HepG2 (cell line): ENCODE measurements around the gene COLGALT1. TPM values are rescaled to one million over a fixed set of nuclear protein-coding genes. Genes with fewer than 3 reads are reported as not detected.

ENCODE experiments used
- BRCA1 ChIP-seq: sonication (generic); formaldehyde crosslinking; IDR thresholded peaks from 2 replicates; pipeline ENCODE4 v1.4.0; 2020; ENCODE audit warnings: missing genetic modification reagents
- CEBPG ChIP-seq: IDR thresholded peaks from 2 replicates; pipeline ENCODE4 v1.6.1; 2016
- FOXO1 ChIP-seq: sonication (generic); formaldehyde crosslinking; IDR thresholded peaks from 2 replicates; pipeline ENCODE4 v1.4.0; 2020; ENCODE audit warnings: missing genetic modification reagents
- GPN1 ChIP-seq: sonication (generic); formaldehyde crosslinking; IDR thresholded peaks from 2 replicates; pipeline ENCODE4 v1.5.1; 2020; ENCODE audit warnings: missing genetic modification reagents, borderline replicate concordance
- HIVEP1 ChIP-seq: sonication (generic); formaldehyde crosslinking; IDR thresholded peaks from 2 replicates; pipeline ENCODE4 v1.4.0; 2020; ENCODE audit warnings: mild to moderate bottlenecking, missing genetic modification reagents
- HNRNPLL ChIP-seq: fragments of 200-400 bp; formaldehyde crosslinking; IDR thresholded peaks from 2 replicates; pipeline ENCODE4 v1.6.1; 2017; ENCODE audit warnings: mild to moderate bottlenecking, low read depth, low read length; ENCODE audit not compliant: poor library complexity, severe bottlenecking
- LCORL ChIP-seq, 2 experiments: fragments of 450-650 bp in 1 of 2; sonication (generic) in 1 of 2; formaldehyde crosslinking in 1 of 2; IDR thresholded peaks; 2 replicates each; pipeline versions ENCODE4 v1.5.0 to v1.6.1; 2017 to 2020; ENCODE audit warnings: antibody characterized with exemption in 1 of 2, missing genetic modification reagents in 1 of 2
- MED1 ChIP-seq: sonication (generic); formaldehyde crosslinking; IDR thresholded peaks from 2 replicates; pipeline ENCODE4 v1.4.0; 2020; ENCODE audit warnings: missing genetic modification reagents
- NFRKB ChIP-seq: fragments of 450-650 bp; IDR thresholded peaks from 2 replicates; pipeline ENCODE4 v1.6.1; 2017
- RFX1 ChIP-seq: fragments of 450-650 bp; IDR thresholded peaks from 2 replicates; pipeline ENCODE4 v1.6.1; 2017
- RFXANK ChIP-seq: IDR thresholded peaks from 2 replicates; pipeline ENCODE4 v1.6.1; 2016
- TCF7 ChIP-seq: sonication (generic); IDR thresholded peaks from 2 replicates; pipeline ENCODE4 v1.6.1; 2016; ENCODE audit warnings: antibody characterized with exemption, low read depth
- THAP11 ChIP-seq: IDR thresholded peaks from 2 replicates; pipeline ENCODE4 v1.6.1; 2016; ENCODE audit warnings: missing biosample characterization, missing genetic modification reagents
- ZNF143 ChIP-seq: sonication (generic); formaldehyde crosslinking; IDR thresholded peaks from 2 replicates; pipeline ENCODE4 v1.4.0; 2020; ENCODE audit warnings: missing genetic modification reagents
- ZNF20 ChIP-seq: sonication (generic); formaldehyde crosslinking; IDR thresholded peaks from 2 replicates; pipeline ENCODE4 v1.4.0; 2020; ENCODE audit warnings: mild to moderate bottlenecking, moderate library complexity, missing genetic modification reagents
- ZNF446 ChIP-seq: sonication (generic); formaldehyde crosslinking; IDR thresholded peaks from 2 replicates; pipeline ENCODE4 v1.5.0; 2020; ENCODE audit warnings: mild to moderate bottlenecking, missing genetic modification reagents
- ZNF709 ChIP-seq: sonication (generic); formaldehyde crosslinking; IDR thresholded peaks from 2 replicates; pipeline ENCODE4 v1.5.0; 2020; ENCODE audit warnings: mild to moderate bottlenecking, missing genetic modification reagents
- polyA plus RNA-seq, 8 experiments: library from polyadenylated mRNA; depleted of rRNA in 3 of 8; stranded (reverse) in 7 of 8; unstranded in 1 of 8; fragments of >200 nt; fragmentation: Illumina TruSeq in 4 of 8; extraction: Trizol in 4 of 8; gene quantifications; 2 replicates each; pipeline versions ENCODE4 v1.2.1 to v1.2.3, GENCODE V29; 2011 to 2016; ENCODE audit warnings: low read depth in 4 of 8, missing spikeins in 1 of 8, mixed read lengths in 1 of 8; ENCODE audit not compliant: insufficient read depth in 1 of 8
- total RNA-seq, 5 experiments: library from RNA; depleted of rRNA; stranded (reverse); fragments of >200 nt; fragmentation: Illumina TruSeq; extraction: Trizol; gene quantifications; 2 replicates each; pipeline ENCODE4 v1.2.3, GENCODE V29; 2016; ENCODE audit warnings: low read depth in 1 of 5
- TF ChIP-seq, protein P1 (sequence below): sonication (generic); formaldehyde crosslinking; IDR thresholded peaks from 2 replicates; pipeline ENCODE4 v1.4.0; 2020; ENCODE audit warnings: missing genetic modification reagents
- TF ChIP-seq, protein P2 (sequence below): sonication (generic); formaldehyde crosslinking; IDR thresholded peaks from 2 replicates; pipeline ENCODE4 v1.9.0; 2022; ENCODE audit warnings: missing genetic modification reagents, mild to moderate bottlenecking, borderline replicate concordance
- TF ChIP-seq, protein P3 (sequence below): sonication (generic); formaldehyde crosslinking; IDR thresholded peaks from 2 replicates; pipeline ENCODE4 v1.4.0; 2020; ENCODE audit warnings: missing genetic modification reagents

COLGALT1 gene
- total and polyA plus RNA-seq, 2 of the 13 experiments (the other 11 are each of a cell fraction or from before 2014, with no cell fraction given), result 58.0 to 211 TPM

DNA sequence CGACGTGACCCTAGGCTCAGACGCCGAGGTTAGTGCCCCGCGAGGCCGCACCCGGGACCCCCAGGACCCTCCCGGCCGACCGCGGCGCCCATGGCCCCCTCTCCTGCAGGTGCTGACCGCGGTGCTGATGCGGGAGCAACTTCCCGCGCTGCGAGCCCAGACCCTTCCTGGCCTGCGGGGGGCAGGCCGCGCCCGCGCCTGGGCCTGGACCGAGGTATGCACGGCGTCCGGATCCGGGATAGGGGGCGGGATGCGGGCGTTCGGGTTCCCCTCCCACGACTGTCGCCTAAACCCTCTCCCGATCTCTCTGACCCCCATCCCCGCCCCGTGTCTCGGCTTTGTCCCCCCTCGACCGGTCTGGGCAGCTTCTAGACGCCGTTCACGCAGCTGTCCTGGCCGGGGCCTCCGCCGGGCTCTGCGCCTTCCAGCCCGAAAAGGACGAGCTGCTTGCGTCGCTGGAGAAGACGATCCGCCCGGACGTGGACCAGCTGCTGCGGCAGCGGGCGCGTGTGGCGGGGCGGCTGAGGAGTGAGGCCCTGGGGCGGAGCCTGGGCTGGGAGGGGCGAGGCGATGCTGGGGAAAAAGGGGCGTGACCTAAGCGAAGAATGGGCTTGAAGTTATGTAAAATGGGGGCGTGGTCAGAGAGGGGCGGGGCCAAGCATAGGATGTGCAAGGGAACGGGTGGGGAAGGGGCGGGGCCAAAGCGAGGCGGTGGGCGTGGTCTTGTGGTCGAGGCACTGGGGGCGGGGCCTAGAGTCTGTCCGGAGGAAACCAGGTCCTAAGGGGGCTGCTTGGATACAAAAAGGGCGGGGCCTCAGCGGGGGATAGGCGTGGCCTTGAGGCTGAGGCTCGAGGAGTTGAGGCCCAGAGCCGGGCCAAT is 16.0 kb upstream of the COLGALT1 start (continued):
- no peak for TF ChIP-seq TCF7
- TF ChIP-seq, protein P1, sequence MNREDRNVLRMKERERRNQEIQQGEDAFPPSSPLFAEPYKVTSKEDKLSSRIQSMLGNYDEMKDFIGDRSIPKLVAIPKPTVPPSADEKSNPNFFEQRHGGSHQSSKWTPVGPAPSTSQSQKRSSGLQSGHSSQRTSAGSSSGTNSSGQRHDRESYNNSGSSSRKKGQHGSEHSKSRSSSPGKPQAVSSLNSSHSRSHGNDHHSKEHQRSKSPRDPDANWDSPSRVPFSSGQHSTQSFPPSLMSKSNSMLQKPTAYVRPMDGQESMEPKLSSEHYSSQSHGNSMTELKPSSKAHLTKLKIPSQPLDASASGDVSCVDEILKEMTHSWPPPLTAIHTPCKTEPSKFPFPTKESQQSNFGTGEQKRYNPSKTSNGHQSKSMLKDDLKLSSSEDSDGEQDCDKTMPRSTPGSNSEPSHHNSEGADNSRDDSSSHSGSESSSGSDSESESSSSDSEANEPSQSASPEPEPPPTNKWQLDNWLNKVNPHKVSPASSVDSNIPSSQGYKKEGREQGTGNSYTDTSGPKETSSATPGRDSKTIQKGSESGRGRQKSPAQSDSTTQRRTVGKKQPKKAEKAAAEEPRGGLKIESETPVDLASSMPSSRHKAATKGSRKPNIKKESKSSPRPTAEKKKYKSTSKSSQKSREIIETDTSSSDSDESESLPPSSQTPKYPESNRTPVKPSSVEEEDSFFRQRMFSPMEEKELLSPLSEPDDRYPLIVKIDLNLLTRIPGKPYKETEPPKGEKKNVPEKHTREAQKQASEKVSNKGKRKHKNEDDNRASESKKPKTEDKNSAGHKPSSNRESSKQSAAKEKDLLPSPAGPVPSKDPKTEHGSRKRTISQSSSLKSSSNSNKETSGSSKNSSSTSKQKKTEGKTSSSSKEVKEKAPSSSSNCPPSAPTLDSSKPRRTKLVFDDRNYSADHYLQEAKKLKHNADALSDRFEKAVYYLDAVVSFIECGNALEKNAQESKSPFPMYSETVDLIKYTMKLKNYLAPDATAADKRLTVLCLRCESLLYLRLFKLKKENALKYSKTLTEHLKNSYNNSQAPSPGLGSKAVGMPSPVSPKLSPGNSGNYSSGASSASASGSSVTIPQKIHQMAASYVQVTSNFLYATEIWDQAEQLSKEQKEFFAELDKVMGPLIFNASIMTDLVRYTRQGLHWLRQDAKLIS (CRISPR knock-in tag), result no peak
- TF ChIP-seq, protein P2, sequence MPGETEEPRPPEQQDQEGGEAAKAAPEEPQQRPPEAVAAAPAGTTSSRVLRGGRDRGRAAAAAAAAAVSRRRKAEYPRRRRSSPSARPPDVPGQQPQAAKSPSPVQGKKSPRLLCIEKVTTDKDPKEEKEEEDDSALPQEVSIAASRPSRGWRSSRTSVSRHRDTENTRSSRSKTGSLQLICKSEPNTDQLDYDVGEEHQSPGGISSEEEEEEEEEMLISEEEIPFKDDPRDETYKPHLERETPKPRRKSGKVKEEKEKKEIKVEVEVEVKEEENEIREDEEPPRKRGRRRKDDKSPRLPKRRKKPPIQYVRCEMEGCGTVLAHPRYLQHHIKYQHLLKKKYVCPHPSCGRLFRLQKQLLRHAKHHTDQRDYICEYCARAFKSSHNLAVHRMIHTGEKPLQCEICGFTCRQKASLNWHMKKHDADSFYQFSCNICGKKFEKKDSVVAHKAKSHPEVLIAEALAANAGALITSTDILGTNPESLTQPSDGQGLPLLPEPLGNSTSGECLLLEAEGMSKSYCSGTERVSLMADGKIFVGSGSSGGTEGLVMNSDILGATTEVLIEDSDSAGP, result peak; percentile 37; the same call in 1 of the 2 replicates
- TF ChIP-seq BRCA1 (CRISPR knock-in tag), result no peak
- 0 out of 2 replicates have a peak, but pooled peaks have one; percentile 65 for TF ChIP-seq ZNF446
- peak; percentile 70 for TF ChIP-seq HNRNPLL
- TF ChIP-seq NFRKB, result no peak
- no peak for TF ChIP-seq MED1 (CRISPR knock-in tag)
- peak; percentile 27; the same call in 1 of the 2 replicates for TF ChIP-seq THAP11 (CRISPR knock-in tag)
- no peak for TF ChIP-seq ZNF20 (CRISPR knock-in tag)
- TF ChIP-seq CEBPG (CRISPR knock-in tag), result no peak
- TF ChIP-seq, protein P3, sequence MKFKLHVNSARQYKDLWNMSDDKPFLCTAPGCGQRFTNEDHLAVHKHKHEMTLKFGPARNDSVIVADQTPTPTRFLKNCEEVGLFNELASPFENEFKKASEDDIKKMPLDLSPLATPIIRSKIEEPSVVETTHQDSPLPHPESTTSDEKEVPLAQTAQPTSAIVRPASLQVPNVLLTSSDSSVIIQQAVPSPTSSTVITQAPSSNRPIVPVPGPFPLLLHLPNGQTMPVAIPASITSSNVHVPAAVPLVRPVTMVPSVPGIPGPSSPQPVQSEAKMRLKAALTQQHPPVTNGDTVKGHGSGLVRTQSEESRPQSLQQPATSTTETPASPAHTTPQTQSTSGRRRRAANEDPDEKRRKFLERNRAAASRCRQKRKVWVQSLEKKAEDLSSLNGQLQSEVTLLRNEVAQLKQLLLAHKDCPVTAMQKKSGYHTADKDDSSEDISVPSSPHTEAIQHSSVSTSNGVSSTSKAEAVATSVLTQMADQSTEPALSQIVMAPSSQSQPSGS (CRISPR knock-in tag), result no peak
- TF ChIP-seq RFX1, result no peak
- TF ChIP-seq ZNF709, result 0 out of 2 replicates have a peak, but pooled peaks have one; percentile 21
- no peak for TF ChIP-seq RFXANK (CRISPR knock-in tag)
- no peak for TF ChIP-seq FOXO1
- no peak for TF ChIP-seq ZNF143 (CRISPR knock-in tag)
- 0 out of 2 replicates have a peak, but pooled peaks have one; percentile 35 for TF ChIP-seq GPN1 (CRISPR knock-in tag)
- no peak for TF ChIP-seq HIVEP1 (CRISPR knock-in tag)
- TF ChIP-seq LCORL (IDR thresholded peaks at IDR 0.05), result no peak
- peak; percentile 60 for TF ChIP-seq LCORL (CRISPR knock-in tag; IDR thresholded peaks at IDR 0.05)
